H9 (cell line): ENCODE results near the gene SMARCAL1. TPM values are rescaled to one million over a fixed set of nuclear protein-coding genes. Genes with fewer than 3 reads are reported as not detected.

Experiments
- DNase-seq: peaks from one replicate; pipeline ENCODE4 v3.0.0-alpha.2; 2017
- H2AFZ ChIP-seq: one replicate; pipeline ENCODE4 v1.6.1; 2013; ENCODE audit warnings: mild to moderate bottlenecking, low read length, control low read depth, moderate library complexity
- H2AK5ac ChIP-seq: 2 replicates; pipeline ENCODE4 v1.6.1; 2013; ENCODE audit warnings: low read length, control low read depth, mixed read lengths; ENCODE audit not compliant: insufficient read length
- H2BK120ac ChIP-seq: one replicate; pipeline ENCODE4 v1.6.1; 2013; ENCODE audit warnings: low read depth, mild to moderate bottlenecking, low read length, control low read depth, inconsistent platforms; ENCODE audit not compliant: poor library complexity, severe bottlenecking
- H2BK12ac ChIP-seq: 2 replicates; pipeline ENCODE4 v1.6.1; 2013; ENCODE audit warnings: low read length, control low read depth, mixed read lengths, low read depth; ENCODE audit not compliant: insufficient read length
- H2BK15ac ChIP-seq: 2 replicates; pipeline ENCODE4 v1.6.1; 2013; ENCODE audit warnings: low read depth, low read length, control low read depth
- H2BK20ac ChIP-seq: one replicate; pipeline ENCODE4 v1.6.1; 2013; ENCODE audit warnings: low read depth, mild to moderate bottlenecking, low read length, control low read depth, inconsistent platforms; ENCODE audit not compliant: poor library complexity, severe bottlenecking
- H2BK5ac ChIP-seq: 2 replicates; pipeline ENCODE4 v1.6.1; 2013; ENCODE audit warnings: low read length, control low read depth, mixed read lengths; ENCODE audit not compliant: insufficient read length
- H3K14ac ChIP-seq: 2 replicates; pipeline ENCODE4 v1.6.1; 2013; ENCODE audit warnings: low read length, control low read depth; ENCODE audit not compliant: insufficient read depth
- H3K18ac ChIP-seq: 2 replicates; pipeline ENCODE4 v1.6.1; 2013; ENCODE audit warnings: low read depth, mild to moderate bottlenecking, mixed read lengths, low read length, control low read depth; ENCODE audit not compliant: insufficient read length
- H3K23ac ChIP-seq: 2 replicates; pipeline ENCODE4 v1.6.1; 2013; ENCODE audit warnings: low read length, control low read depth, mixed read lengths, low read depth; ENCODE audit not compliant: insufficient read length
- H3K23me2 ChIP-seq: 2 replicates; pipeline ENCODE4 v1.6.1; 2013; ENCODE audit warnings: low read depth, mild to moderate bottlenecking, mixed read lengths, low read length, control low read depth; ENCODE audit not compliant: insufficient read length, poor library complexity, severe bottlenecking
- H3K27ac ChIP-seq: 2 replicates; pipeline ENCODE4 v1.5.1; 2013; ENCODE audit warnings: low read length, control low read depth, mixed read lengths, low read depth; ENCODE audit not compliant: insufficient read length
- H3K27me3 ChIP-seq: 2 replicates; pipeline ENCODE4 v1.6.1; 2013; ENCODE audit warnings: low read length, control low read depth, inconsistent platforms; ENCODE audit not compliant: insufficient read depth
- H3K4ac ChIP-seq: 2 replicates; pipeline ENCODE4 v1.6.1; 2013; ENCODE audit warnings: low read depth, mild to moderate bottlenecking, control low read depth, inconsistent platforms, low read length, moderate library complexity
- H3K4me1 ChIP-seq: 2 replicates; pipeline ENCODE4 v1.6.1; 2013; ENCODE audit warnings: low read length, control low read depth, inconsistent platforms; ENCODE audit not compliant: insufficient read depth
- H3K4me2 ChIP-seq: 2 replicates; pipeline ENCODE4 v1.6.1; 2013; ENCODE audit warnings: low read length, control low read depth, mixed read lengths; ENCODE audit not compliant: insufficient read length, insufficient read depth
- H3K56ac ChIP-seq: 2 replicates; pipeline ENCODE4 v1.6.1; 2013; ENCODE audit warnings: low read depth, mild to moderate bottlenecking, mixed read lengths, low read length, control low read depth; ENCODE audit not compliant: insufficient read length
- H3K79me1 ChIP-seq: 2 replicates; pipeline ENCODE4 v1.6.1; 2013; ENCODE audit warnings: low read depth, mild to moderate bottlenecking, moderate library complexity, low read length, control low read depth, inconsistent platforms; ENCODE audit not compliant: insufficient read depth, poor library complexity, severe bottlenecking
- H3K79me2 ChIP-seq: 2 replicates; pipeline ENCODE4 v1.6.1; 2013; ENCODE audit warnings: low read length, control low read depth, inconsistent platforms; ENCODE audit not compliant: insufficient read depth
- H3K9ac ChIP-seq: 2 replicates; pipeline ENCODE4 v1.6.1; 2013; ENCODE audit warnings: low read length, control low read depth, mixed read lengths; ENCODE audit not compliant: insufficient read length; ENCODE audit errors: extremely low read depth
- H3K9me3 ChIP-seq: one replicate; pipeline ENCODE4 v1.6.1; 2013; ENCODE audit warnings: low read depth, low read length, inconsistent platforms; ENCODE audit not compliant: control insufficient read depth
- H3T11ph ChIP-seq: one replicate; pipeline ENCODE4 v1.6.1; 2013; ENCODE audit warnings: mild to moderate bottlenecking, low read length, control low read depth, inconsistent platforms
- H4K20me1 ChIP-seq: one replicate; pipeline ENCODE4 v1.6.1; 2013; ENCODE audit not compliant: control insufficient read depth, insufficient read length, insufficient read depth
- H4K5ac ChIP-seq: 2 replicates; pipeline ENCODE4 v1.6.1; 2013; ENCODE audit warnings: low read depth, mild to moderate bottlenecking, mixed read lengths, low read length, control low read depth; ENCODE audit not compliant: insufficient read length
- H4K8ac ChIP-seq: replicated peaks from 2 replicates; pipeline ENCODE4 v1.6.1; 2013; ENCODE audit warnings: low read length, control low read depth, mixed read lengths, low read depth; ENCODE audit not compliant: insufficient read length
- H4K91ac ChIP-seq: 2 replicates; pipeline ENCODE4 v1.6.1; 2013; ENCODE audit warnings: low read depth, mild to moderate bottlenecking, moderate library complexity, mixed read lengths, low read length, control low read depth; ENCODE audit not compliant: insufficient read length
- H3K27ac Mint-ChIP-seq, 3 experiments: 2 replicates in 2 of 3; 3 replicates in 1 of 3; pipeline ENCODE4 v1.8.0; 2020 to 2021; ENCODE audit warnings: mixed read lengths in 3 of 3, mild to moderate bottlenecking in 1 of 3, moderate library complexity in 1 of 3
- H3K27me3 Mint-ChIP-seq: 2 replicates; pipeline ENCODE4 v1.8.0; 2021; ENCODE audit warnings: low read depth, mild to moderate bottlenecking, moderate library complexity, mixed read lengths
- H3K36me3 Mint-ChIP-seq, 3 experiments: 2 replicates in 2 of 3; 3 replicates in 1 of 3; pipeline ENCODE4 v1.8.0; 2020 to 2021; ENCODE audit warnings: low read depth in 3 of 3, mixed read lengths in 3 of 3; ENCODE audit not compliant: insufficient read depth in 1 of 3
- H3K4me1 Mint-ChIP-seq, 2 experiments: 2 replicates each; pipeline ENCODE4 v1.8.0; 2020; ENCODE audit warnings: mixed read lengths in 2 of 2
- H3K4me3 Mint-ChIP-seq, 2 experiments: 2 replicates in 1 of 2; 3 replicates in 1 of 2; pipeline ENCODE4 v1.8.0; 2020 to 2021; ENCODE audit warnings: mild to moderate bottlenecking in 2 of 2, mixed read lengths in 2 of 2, moderate library complexity in 1 of 2
- H3K9me3 Mint-ChIP-seq, 2 experiments: 2 replicates in 1 of 2; 3 replicates in 1 of 2; pipeline ENCODE4 v1.8.0; 2020; ENCODE audit warnings: mild to moderate bottlenecking in 2 of 2, mixed read lengths in 2 of 2, moderate library complexity in 1 of 2
- CTCF ChIP-seq: fragments of 200-600 bp; sonication (generic); conservative IDR thresholded peaks from 3 replicates; pipeline ENCODE4 v1.8.0; 2021; ENCODE audit warnings: antibody characterized with exemption, mild to moderate bottlenecking
- total RNA-seq: library from RNA; stranded (reverse); gene quantifications from 2 replicates; pipeline ENCODE4 v1.2.1, GENCODE V29; 2021

SMARCAL1 gene
- total RNA-seq, 1 experiment from 2014 or later: 16.5 TPM

DNA sequence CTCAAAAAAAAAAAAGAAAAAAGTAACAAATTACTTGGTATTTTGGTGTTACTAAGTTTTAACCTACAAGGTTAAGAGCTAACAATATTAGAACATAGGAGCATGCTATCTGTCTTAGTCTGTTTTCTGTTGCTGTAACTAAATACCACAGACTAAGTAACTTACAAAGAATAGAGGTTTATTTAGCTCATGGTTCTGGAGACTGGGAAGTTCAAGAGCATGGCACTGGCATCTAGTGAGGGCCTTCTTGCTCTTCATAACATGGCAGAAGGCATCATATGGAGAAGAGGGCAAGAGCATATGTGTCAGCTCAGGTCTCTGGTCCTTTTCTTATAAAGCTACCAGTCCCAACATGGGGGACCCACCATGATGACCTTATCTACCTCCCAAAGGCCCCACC, 36.5 kb downstream of the SMARCAL1 start:
- no peaks in the 10 kb centered on the region for H3K79me2 ChIP-seq
- H2BK5ac ChIP-seq: no peak overlapping the region
- no peaks in the 10 kb centered on the region for H4K20me1 ChIP-seq
- no peak overlapping the region for H3K18ac ChIP-seq
- Mint-ChIP-seq H3K4me3 (no peak overlapping the region), H3K27ac (no peak overlapping the region), H3K9me3 (peaks cover 19 to 22% of the 10 kb centered on the region in 2 experiments), H3K36me3 (peaks cover 60 to 82% (median 77%) of the 10 kb centered on the region in 3 experiments), H3K27me3 (no peaks in the 10 kb centered on the region), H3K4me1 (peaks cover 12 to 16% of the 10 kb centered on the region in 2 experiments)
- TF ChIP-seq CTCF: no peak
- H3K4me1 ChIP-seq: peaks cover 4% of the 10 kb centered on the region; the same call in 1 of the 2 replicates
- no peak overlapping the region for H3T11ph ChIP-seq
- H3K79me1 ChIP-seq: no peaks in the 10 kb centered on the region
- no peak overlapping the region for H4K5ac ChIP-seq
- H2AK5ac ChIP-seq: no peak overlapping the region
- H3K4me2 ChIP-seq: no peak overlapping the region
- H2BK12ac ChIP-seq: no peak overlapping the region
- H3K23ac ChIP-seq: no peak overlapping the region
- H4K8ac ChIP-seq: no peak overlapping the region
- no peaks in the 10 kb centered on the region for H3K23me2 ChIP-seq
- H2AFZ ChIP-seq: no peak overlapping the region
- H3K27ac ChIP-seq: no peak overlapping the region
- H4K91ac ChIP-seq: no peak overlapping the region
- H3K9ac ChIP-seq: no peak overlapping the region
- no peak overlapping the region for H3K4ac ChIP-seq
- H2BK20ac ChIP-seq: no peak overlapping the region
- H3K14ac ChIP-seq: no peak overlapping the region
- no peak overlapping the region for H2BK15ac ChIP-seq
- no peak overlapping the region for H3K56ac ChIP-seq
- H2BK120ac ChIP-seq: no peak overlapping the region
- H3K9me3 ChIP-seq: peaks cover 13% of the 10 kb centered on the region
- no peak for DNase-seq
- no peaks in the 10 kb centered on the region for H3K27me3 ChIP-seq
